OCI-LY3 (cell line): ENCODE results near the gene VPS13D.

Source experiments
- H2AFZ ChIP-seq: fragments of 200-600, 300-600 bp; shearing (Covaris generic); 2 replicates; pipeline ENCODE4 v1.6.0; 2014; ENCODE audit warnings: antibody characterized with exemption, low read depth, low read length
- H3K27ac ChIP-seq: fragments of 200-600, 300-600 bp; sonication (generic); 2 replicates; pipeline ENCODE4 v1.5.1; 2014; ENCODE audit warnings: mild to moderate bottlenecking, low read length, moderate library complexity, mixed read lengths
- H3K27me3 ChIP-seq: fragments of 200-600, 300-600 bp; sonication (generic); 2 replicates; pipeline ENCODE4 v1.6.1; 2014; ENCODE audit warnings: low read depth, low read length, mixed read lengths
- H3K36me3 ChIP-seq: fragments of 200-600, 300-600 bp; sonication (generic); replicated peaks from 2 replicates; pipeline ENCODE3; 2014; ENCODE audit warnings: low read depth, low read length, mixed read lengths
- H3K4me1 ChIP-seq: fragments of 300-600, 200-600 bp; sonication (generic); 2 replicates; pipeline ENCODE4 v1.6.1; 2014; ENCODE audit warnings: low read length, mixed read lengths
- H3K4me2 ChIP-seq: fragments of 200-600, 300-600 bp; sonication (generic); 2 replicates; pipeline ENCODE4 v1.6.1; 2014; ENCODE audit warnings: low read length, mixed read lengths
- H3K4me3 ChIP-seq: fragments of 300-600, 200-600 bp; sonication (generic); 2 replicates; pipeline ENCODE4 v1.5.1; 2014; ENCODE audit warnings: antibody characterized with exemption, mild to moderate bottlenecking, low read length, moderate library complexity
- H3K79me2 ChIP-seq: fragments of 300-600, 200-600 bp; shearing (Covaris generic); 2 replicates; pipeline ENCODE4 v1.6.1; 2014; ENCODE audit warnings: mild to moderate bottlenecking, low read length, mixed read lengths
- H3K9ac ChIP-seq: fragments of 300-600, 200-600 bp; shearing (Covaris generic); 2 replicates; pipeline ENCODE4 v1.6.0; 2014; ENCODE audit warnings: mild to moderate bottlenecking, low read length, moderate library complexity
- H3K9me3 ChIP-seq: fragments of 200-600, 300-600 bp; shearing (Covaris generic); 2 replicates; pipeline ENCODE4 v1.6.1; 2014; ENCODE audit warnings: low read length, mixed read lengths; ENCODE audit not compliant: insufficient read depth
- H4K20me1 ChIP-seq: fragments of 200-600, 300-600 bp; sonication (generic); 2 replicates; pipeline ENCODE4 v1.6.1; 2016; ENCODE audit warnings: low read length, mixed read lengths; ENCODE audit not compliant: insufficient read depth
- EZH2phosphoT487 ChIP-seq: fragments of 200-600 bp; shearing (Covaris generic); IDR thresholded peaks from 2 replicates; pipeline ENCODE4 v1.6.1; 2018; ENCODE audit warnings: antibody characterized with exemption, mixed run types, low read depth
- TF ChIP-seq, protein P1 (sequence below): fragments of 200-600, 300-600 bp; sonication (generic); IDR thresholded peaks from 2 replicates; pipeline ENCODE4 v1.5.1; 2014; ENCODE audit warnings: antibody characterized with exemption, low read length, low read depth

Gene VPS13D

DNA sequence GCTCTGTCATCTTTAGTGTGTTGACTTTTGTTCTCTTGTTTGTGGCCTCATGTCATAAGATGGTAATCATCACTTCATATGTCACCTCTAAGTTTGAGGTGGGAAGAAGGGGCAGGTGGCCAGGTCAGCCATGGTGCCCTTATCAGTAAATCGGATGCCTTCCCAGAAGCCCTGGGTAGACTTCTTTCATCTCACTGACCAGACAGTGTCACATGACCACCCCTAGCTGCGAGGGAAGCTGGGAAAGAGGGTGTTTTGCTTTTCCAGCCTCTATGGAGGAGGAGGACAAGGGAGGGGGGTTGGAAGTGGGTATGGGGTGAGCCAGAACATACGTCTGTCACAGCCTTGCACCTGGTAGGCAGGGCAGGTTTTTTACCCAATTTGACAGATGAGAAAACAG lies 34.4 kb upstream of the VPS13D start:
- no peak for TF ChIP-seq EZH2phosphoT487
- TF ChIP-seq, protein P1, sequence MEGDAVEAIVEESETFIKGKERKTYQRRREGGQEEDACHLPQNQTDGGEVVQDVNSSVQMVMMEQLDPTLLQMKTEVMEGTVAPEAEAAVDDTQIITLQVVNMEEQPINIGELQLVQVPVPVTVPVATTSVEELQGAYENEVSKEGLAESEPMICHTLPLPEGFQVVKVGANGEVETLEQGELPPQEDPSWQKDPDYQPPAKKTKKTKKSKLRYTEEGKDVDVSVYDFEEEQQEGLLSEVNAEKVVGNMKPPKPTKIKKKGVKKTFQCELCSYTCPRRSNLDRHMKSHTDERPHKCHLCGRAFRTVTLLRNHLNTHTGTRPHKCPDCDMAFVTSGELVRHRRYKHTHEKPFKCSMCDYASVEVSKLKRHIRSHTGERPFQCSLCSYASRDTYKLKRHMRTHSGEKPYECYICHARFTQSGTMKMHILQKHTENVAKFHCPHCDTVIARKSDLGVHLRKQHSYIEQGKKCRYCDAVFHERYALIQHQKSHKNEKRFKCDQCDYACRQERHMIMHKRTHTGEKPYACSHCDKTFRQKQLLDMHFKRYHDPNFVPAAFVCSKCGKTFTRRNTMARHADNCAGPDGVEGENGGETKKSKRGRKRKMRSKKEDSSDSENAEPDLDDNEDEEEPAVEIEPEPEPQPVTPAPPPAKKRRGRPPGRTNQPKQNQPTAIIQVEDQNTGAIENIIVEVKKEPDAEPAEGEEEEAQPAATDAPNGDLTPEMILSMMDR, result no peak
- Histone ChIP-seq H3K36me3 (peaks cover 29% of the 10 kb centered on the region), H3K27me3 (no peaks in the 10 kb centered on the region), H3K79me2 (no peaks in the 10 kb centered on the region), H2AFZ (no peak overlapping the region), H3K4me1 (no peaks in the 10 kb centered on the region), H3K4me3 (no peak overlapping the region), H3K9me3 (no peaks in the 10 kb centered on the region), H3K4me2 (no peak overlapping the region), H3K27ac (no peak overlapping the region), H4K20me1 (peaks cover 9% of the 10 kb centered on the region; the same call in 1 of the 2 replicates), H3K9ac (no peak overlapping the region)

DNA sequence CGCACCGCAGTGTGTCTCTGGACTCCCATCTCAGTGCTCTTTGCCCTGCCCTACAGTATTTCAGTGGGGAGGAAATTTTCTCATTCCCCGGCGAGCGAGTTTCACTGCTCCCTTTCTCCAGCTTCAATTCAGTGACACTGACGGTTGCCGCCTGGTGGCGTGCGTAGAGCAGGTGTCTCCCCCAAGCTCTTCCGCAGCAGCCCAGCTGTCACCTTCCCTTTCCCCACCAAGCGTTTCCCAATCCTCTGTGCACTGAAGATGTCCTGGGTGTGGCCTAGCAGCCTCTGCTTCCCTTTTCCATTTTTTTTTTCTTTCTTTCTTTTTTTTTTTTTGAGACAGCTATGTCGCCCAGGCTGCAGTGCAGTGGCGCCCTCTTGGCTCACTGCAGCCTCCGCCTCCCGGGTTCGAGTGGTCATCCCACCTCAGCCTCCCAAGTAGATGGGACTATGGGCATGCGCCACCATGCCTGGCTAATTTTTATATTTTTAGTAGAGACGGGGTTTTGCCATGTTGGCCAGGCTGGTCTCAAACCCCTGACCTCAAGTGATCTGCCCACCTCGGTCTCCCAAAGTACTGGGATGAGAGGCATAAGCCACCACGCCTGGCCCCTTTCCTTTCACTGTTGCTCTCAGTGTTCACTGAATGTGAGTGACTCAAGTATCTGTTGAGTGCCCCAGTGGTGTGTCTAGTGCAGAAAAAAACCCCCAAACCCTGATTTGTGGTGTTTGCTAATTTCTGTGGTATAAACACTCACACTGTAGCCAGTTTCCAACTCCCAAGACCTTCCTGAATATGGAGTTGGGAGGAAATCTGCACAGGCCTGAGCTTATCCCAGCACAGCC lies 33.0 kb upstream of the VPS13D start:
- TF ChIP-seq, protein P1, result no peak
- no peak for TF ChIP-seq EZH2phosphoT487
- Histone ChIP-seq H3K9me3 (no peaks in the 10 kb centered on the region), H3K4me3 (no peak overlapping the region), H2AFZ (no peak overlapping the region), H3K9ac (no peak overlapping the region), H4K20me1 (peaks cover 5% of the 10 kb centered on the region; the same call in 1 of the 2 replicates), H3K4me1 (no peaks in the 10 kb centered on the region), H3K27ac (no peak overlapping the region), H3K79me2 (no peaks in the 10 kb centered on the region), H3K27me3 (no peaks in the 10 kb centered on the region), H3K36me3 (peaks cover 28% of the 10 kb centered on the region), H3K4me2 (no peak overlapping the region)

DNA sequence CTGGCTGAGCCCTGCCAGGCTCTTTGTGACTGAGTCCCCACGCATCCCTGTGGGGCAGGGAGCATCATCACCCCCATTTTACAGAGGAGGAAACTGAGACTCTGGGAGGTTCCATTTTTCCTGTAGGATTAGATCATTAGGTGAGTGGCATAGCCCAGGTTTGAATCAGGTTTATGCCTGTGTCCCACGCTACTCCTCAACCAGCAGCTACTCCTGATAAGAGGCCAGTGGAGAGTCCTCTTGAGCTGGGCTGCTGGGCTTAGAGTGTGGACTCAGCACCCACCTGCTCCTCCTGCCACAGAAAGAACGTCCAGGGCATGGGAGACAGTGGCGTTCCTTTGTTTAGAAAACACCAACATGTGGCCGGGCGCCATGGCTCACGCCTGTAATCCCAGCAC lies 32.3 kb upstream of the VPS13D start:
- Histone ChIP-seq H3K27ac (no peak overlapping the region), H3K4me2 (no peak overlapping the region), H3K9ac (no peak overlapping the region), H3K4me3 (no peak overlapping the region), H3K9me3 (no peaks in the 10 kb centered on the region), H3K27me3 (no peaks in the 10 kb centered on the region), H3K79me2 (no peaks in the 10 kb centered on the region), H4K20me1 (peaks cover 5% of the 10 kb centered on the region; the same call in 1 of the 2 replicates), H3K4me1 (no peaks in the 10 kb centered on the region), H3K36me3 (peaks cover 29% of the 10 kb centered on the region), H2AFZ (no peak overlapping the region)
- TF ChIP-seq, protein P1, result no peak
- TF ChIP-seq EZH2phosphoT487, result no peak

DNA sequence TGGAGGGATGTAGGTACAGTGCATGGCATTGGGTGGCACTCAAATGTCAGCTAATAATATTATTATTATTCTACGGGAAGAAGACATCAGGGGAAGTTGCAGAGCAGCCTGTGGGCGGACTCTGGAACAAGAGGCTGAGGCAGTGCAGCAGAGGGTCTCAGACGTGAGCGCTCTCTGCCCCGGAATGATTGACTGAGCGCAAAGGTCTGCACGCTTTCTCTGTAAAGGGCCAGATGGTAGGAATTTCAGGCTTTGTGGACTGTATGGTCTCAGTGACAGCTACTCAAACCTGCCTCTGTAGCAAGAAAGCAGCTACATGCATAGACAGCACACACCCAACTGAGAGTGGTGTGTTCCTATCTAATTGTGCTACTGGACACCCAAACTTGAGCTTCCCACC lies 29.6 kb upstream of the VPS13D start:
- H3K36me3 ChIP-seq, result peaks cover 15% of the 10 kb centered on the region

More for the DNA sequence above, 29.6 kb upstream of the VPS13D start:
- no peaks in the 10 kb centered on the region for H3K4me1 ChIP-seq
- no peaks in the 10 kb centered on the region for H3K9me3 ChIP-seq
- 0 out of 2 replicates have a peak, but pooled peaks cover 4% of the 10 kb centered on the region for H4K20me1 ChIP-seq
- H3K9ac ChIP-seq, result no peak overlapping the region
- H3K79me2 ChIP-seq, result no peaks in the 10 kb centered on the region
- TF ChIP-seq, protein P1, result no peak
- no peak for TF ChIP-seq EZH2phosphoT487
- no peak overlapping the region for H3K4me3 ChIP-seq
- no peaks in the 10 kb centered on the region for H3K27me3 ChIP-seq
- H3K27ac ChIP-seq, result no peak overlapping the region
- no peak overlapping the region for H3K4me2 ChIP-seq
- no peak overlapping the region for H2AFZ ChIP-seq
